B cell (primary cell): ENCODE measurements around the gene ZNF423.

ENCODE experiments used
- CTCF ChIP-seq: fragments of 200-600 bp; IDR thresholded peaks from one replicate; pipeline ENCODE4 v1.8.0; 2022; ENCODE audit warnings: antibody characterized with exemption, mild to moderate bottlenecking
- EZH2 ChIP-seq: IDR thresholded peaks from 2 replicates; pipeline ENCODE4 v1.6.1; 2012; ENCODE audit warnings: borderline replicate concordance, low read depth, mild to moderate bottlenecking, moderate library complexity, low read length; ENCODE audit not compliant: insufficient read depth, poor library complexity, severe bottlenecking

GRCh38 chr16:49490321-49490705 lies 365.6 kb downstream of the ZNF423 start:
- TF ChIP-seq CTCF, result no peak
- no peak for TF ChIP-seq EZH2
